NCI-H2196 (cell line): Measurements from ENCODE around the gene SDHA.
"Not testable (repeated sequence)": the region's sequence is repeated elsewhere in the genome, so short reads cannot be mapped to it uniquely, and the experiment has no call there.

Experiments
- DNase-seq: peaks from one replicate; lab custom pipeline; 2025; ENCODE audit not compliant: unreplicated experiment; lab: John Stamatoyannopoulos, UW

Gene SDHA

DNA sequence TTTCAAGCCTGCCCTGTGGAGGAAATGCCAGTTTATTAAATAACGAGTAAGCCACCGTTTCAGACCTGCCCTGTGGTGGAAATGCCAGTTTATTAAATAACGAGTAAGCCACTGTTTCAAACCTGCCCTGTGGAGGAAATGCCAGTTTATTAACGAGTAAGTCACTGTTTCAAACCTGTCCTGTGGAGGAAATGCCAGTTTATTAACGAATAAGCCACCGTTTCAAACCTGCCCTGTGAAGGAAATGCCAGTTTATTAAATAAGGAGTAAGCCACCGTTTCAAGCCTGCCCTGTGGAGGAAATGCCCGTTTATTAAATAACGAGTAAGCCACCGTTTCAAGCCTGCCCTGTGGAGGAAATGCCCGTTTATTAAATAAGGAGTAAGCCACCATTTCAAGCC lies 33.9 kb downstream of the SDHA start:
- DNase-seq = not testable (repeated sequence)

DNA sequence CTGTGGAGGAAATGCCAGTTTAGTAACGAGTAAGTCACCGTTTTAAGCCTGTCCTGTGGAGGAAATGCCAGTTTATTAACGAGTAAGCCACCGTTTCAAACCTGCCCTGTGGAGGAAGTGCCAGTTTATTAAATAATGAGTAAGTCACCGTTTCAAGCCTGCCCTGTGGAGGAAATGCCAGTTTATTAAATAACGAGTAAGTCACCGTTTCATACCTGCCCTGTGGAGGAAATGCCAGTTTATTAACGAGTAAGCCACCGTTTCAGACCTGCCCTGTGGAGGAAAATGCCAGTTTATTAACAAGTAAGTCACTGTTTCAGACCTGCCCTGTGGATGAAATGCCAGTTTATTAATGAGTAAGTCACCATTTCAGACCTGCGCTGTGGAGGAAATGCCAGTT lies 34.4 kb downstream of the SDHA start:
- DNase-seq = no peak

DNA sequence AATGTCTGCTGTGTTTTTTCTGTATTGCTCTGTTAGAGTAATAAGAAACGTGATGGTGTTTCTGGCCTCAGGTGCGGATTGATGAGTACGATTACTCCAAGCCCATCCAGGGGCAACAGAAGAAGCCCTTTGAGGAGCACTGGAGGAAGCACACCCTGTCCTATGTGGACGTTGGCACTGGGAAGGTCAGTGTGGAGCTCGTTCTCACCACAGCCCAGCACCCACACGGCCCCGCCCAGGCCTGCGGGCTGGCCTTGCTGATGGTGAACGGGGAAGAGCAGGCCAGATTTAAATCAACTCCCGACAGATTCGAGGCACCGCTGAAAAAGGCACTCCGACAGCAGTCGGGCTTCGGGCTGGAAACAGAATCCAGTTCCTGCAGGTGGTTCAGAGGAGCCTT lies 36.2 kb downstream of the SDHA start:
- not testable (repeated sequence) for DNase-seq

DNA sequence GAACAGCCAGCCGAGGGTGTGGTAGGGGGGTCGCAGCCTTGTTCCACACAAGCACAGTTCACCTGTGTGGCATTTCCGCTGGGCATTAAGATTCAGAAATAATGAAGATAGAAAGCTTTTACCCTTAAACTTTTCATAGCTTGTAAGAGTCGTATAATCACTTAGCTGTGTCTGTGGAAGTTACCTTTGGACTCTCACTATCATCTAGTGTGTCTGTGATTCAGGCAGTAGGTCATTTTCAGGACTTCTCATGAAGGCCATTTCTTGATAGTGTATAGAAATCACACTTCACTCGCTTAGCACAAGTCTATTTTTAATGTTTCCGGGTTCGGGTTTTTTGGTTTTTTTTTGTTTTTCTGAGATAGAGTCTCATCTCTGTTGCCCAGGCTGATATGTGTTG lies 37.0 kb downstream of the SDHA start:
- DNase-seq = not testable (repeated sequence)

DNA sequence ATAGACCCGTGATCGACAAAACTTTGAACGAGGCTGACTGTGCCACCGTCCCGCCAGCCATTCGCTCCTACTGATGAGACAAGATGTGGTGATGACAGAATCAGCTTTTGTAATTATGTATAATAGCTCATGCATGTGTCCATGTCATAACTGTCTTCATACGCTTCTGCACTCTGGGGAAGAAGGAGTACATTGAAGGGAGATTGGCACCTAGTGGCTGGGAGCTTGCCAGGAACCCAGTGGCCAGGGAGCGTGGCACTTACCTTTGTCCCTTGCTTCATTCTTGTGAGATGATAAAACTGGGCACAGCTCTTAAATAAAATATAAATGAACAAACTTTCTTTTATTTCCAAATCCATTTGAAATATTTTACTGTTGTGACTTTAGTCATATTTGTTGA lies 38.2 kb downstream of the SDHA start:
- not testable (repeated sequence) for DNase-seq

DNA sequence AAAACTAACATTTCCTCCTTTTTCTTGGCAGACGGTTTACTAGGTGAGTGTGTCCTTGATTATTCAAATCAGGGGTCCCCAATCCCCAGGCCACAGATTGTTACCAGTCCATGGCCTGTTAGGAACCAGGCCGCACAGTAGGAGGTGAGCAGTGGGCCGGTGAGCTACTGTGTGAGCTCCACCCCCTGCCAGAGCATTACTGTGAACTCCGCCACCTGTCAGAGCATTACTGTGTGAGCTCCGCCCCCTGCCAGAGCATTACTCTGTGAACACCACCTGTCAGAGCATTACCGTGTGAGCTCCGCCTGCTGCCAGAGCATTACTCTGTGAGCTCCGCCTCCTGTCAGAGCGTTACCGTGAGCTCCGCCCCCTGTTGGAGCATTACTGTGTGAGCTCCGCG lies 39.0 kb downstream of the SDHA start:
- DNase-seq = no peak

DNA sequence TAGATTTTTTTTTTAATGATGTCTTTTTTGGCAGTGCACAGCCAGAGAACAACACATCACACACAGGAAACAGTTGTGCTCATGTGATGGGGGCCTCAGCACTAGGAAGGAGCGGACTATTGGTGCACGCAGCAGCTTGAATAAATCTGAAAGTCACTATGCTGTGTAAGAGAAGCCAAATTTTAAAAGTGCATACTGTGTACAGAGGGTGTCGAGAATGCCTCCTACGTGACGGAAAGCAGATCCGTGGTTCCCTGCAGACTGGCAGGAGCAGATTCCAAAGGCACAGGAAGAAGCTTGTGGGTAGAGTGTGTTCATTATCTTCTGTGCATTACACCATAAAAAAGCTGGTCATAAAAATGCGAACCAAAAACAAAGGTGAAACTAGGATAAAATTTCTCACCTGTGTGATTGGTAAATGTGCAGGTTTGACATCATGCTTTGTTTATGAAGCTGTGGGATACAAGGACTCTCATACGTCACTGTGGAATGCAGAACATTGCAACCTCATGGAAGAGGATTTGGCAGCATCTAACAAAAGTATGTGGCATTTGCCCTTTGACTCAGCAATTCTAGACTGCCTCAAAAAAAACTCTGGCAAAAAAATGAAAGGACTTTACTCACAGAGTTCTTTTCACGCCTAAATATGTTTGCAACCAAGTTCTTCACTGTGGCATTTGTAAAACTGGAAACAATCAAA lies 45.3 kb downstream of the SDHA start:
- peak; percentile 21 for DNase-seq

DNA sequence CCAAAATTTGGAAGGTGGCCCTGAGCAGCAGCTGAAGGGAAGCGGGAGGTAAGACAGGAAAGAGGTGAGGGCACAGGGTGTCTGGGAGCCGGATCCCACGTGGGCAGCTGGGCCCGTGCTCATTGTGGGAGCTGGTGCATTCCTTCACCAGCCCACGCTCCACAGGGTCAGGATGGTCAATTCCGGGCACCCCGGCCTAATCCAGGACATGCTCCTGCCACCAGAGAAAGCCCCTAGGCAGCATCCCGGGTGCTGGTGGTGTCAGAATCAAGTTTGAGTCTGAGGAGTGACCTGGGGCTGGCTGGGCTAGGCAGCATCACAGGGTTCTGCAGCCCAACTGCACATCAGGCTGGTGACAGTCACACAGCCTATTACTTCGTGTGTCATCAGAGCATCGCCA lies 46.2 kb downstream of the SDHA start:
- DNase-seq = no peak

DNA sequence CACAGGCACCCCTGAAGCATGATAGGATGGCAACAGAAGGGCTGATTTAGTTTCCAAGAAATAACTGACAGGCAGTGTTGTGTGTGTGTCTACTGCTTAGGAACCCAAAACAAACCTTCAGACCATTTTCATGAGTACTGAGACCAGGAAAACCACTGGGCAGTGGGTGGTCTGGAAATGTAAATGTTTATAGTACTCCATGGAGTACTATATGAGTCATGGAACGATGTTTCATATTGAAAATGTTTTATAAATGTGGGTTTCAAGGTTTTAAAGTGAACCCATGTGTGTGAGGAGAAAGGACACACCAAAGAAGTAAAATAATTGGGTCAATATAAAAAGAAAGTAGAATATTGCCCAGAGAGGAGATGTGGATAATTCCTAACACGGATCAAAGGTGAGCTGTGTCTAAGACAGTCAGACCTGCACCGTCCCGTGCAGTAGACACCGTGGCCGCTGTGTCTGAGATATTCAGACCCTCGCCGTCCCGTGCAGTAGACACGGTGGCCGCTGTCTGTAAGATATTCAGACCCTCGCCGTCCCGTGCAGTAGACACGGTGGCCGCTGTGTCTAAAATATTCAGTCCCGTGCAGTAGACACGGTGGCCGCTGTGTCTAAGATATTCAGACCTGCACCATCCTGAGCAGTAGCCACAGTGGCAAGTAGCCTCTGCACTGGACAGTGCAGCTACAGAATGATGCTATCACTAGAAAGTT lies 48.3 kb downstream of the SDHA start:
- DNase-seq = not testable (repeated sequence)

DNA sequence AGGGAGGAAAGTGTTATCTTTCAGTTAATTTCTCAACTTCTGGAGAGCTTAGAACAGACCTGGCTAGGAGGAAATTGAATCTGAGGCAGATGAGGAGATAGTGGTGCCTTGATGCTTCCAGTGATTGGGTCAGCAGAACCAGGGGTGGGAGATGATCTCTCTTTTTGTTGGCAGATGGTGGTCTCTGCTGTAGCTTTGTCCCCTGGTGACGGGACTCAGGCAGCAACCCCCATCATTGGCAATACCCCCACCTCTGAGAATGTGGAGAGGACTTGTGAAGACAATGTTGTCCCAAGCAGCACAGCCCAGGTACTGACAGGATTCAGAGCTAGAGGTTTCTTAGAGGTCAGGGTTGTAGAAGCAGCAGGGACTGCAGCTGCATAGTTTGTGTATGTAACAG lies 49.6 kb downstream of the SDHA start:
- no peak for DNase-seq

DNA sequence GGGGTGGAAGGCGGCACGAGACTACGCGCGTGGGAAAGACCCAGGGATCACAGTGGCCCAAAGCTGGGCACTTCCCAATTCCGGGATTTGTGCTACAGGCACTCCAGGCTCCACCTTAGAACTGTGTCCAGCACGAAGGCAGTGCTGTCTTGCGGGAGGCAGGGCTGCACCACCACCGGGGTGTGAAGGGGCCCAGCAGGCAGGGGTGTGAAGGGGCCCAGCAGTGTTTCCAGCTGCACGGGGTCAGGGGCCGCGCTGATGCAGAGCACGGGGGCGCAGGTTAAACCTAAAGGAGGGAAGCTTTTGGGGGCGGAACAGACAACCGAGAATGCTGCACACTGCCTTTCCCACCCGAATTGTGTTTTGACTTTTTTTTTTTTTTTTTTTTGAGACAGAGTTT lies 52.2 kb downstream of the SDHA start:
- no peak for DNase-seq

DNA sequence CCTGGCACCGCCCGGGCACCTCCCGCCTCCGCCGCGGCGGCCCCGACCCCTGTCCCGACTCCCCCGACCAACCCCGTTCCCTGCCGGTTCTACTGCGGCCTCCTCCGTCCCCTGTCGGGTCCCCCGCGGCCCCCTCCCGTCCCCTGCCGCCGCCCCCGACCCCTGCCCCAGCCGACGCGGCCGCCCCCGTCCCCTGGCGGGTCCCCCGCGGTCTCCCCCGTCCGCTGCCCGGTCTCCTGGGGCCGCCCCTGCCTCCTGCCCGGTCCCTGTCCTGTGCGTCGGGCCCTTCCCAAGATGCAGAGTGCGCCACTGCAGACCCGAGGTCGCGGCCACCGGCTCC lies 53.7 kb downstream of the SDHA start:
- not testable (repeated sequence) for DNase-seq

DNA sequence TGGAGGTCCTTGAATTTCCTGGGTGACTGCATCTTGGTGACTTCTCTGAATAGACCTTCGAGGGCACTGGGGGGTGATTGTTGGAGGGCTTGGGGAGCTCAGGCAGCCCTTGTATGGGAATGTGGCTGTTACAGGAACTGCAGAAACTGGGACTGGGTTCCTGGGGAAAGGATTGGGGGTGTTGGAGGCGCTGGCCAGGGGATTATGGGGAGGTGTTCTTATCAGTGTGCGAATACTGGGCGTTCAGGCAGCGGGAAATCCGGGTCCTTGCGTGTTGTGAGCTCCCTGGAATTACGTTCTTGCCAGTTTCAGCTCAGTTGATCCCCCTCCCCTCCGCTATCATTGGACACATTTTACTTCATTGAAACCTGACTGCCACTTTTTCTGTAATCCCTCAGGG lies 55.0 kb downstream of the SDHA start:
- not testable (repeated sequence) for DNase-seq

DNA sequence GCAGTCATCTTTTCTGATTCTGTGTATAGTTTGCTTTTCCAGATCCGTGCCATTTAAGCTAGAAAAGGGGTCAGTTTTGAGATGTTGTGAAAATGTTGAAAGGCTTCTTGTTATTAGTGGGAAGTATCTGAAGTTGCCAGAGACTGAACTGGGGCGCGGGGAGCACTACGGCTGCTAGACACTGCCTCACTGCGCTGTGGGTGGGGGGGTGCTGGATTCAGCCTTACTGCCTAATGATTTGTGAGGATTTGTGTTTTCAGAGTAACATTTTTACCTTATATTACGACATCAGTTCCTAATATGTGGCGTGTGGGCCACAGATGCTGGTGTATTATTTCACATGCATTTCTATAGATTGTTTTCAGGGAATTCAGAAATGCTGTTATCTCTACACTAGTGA lies 55.4 kb downstream of the SDHA start:
- not testable (repeated sequence) for DNase-seq

DNA sequence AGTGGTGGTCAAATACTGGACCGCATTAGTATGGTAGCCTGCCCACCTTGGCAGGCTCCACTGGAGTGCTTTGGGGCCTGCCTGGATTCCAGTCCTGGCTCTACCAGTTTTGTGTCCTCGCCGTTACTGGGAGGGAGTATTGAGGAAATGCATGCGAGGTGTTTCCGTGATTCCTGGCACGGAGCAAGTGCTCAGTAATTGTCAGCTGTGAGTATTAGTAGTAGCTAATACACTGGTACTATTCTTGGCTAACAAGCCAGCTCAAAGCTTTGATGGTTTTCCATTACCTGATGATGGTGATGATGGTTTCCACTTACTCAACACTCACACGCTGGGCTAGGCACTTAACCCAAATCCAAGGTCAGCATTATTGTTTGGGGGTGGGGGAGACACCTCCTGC lies 56.2 kb downstream of the SDHA start:
- DNase-seq = not testable (repeated sequence)

DNA sequence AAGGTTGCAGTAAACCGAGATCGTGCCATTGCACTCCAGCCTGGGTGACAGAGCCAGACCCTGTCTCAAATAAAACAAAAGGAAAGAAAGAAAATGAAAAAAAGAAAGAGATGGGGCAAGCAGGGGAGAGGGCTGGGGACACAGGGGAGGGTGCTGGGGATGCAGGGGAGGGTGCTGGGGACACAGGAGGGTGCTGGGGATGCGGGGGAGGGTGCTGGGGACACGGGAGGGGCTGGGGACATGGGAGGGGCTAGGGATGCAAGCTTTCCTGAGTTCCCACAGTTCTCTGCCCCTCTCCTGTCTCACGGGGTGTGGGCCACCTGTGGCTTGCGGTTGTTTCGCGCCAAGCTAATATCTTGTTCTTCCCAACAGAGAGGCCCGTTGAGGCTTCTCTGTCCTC lies 60.5 kb downstream of the SDHA start:
- DNase-seq = no peak

DNA sequence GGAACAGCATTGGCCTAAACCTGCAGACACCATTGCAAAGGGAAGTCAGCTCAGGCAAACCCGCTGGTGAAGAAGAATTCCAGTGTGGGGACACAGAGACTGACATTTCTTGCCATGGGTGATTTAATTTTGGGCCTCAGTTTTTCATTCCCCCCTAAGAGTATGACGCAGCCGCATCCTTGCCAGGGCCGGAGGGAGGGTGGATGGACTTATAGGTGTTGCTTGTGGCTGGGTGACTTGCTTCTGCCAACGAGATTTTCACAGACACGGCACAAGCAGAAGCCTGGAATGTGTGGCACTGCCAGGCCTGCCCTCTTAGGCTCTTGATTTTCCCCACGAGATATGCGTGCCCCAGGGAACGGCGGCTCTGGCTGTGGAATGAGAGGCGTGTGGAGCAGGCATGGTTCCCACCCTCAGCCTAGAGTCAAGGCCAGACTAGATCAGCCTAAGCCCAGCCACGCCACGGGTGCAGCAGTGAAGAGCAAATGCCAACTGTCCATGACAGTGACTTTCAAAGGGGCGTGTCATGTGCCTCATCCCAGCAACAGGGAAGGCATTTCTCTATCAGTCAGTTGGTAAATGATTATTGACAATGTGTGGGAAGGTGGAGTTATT lies 61.0 kb downstream of the SDHA start:
- not testable (repeated sequence) for DNase-seq

DNA sequence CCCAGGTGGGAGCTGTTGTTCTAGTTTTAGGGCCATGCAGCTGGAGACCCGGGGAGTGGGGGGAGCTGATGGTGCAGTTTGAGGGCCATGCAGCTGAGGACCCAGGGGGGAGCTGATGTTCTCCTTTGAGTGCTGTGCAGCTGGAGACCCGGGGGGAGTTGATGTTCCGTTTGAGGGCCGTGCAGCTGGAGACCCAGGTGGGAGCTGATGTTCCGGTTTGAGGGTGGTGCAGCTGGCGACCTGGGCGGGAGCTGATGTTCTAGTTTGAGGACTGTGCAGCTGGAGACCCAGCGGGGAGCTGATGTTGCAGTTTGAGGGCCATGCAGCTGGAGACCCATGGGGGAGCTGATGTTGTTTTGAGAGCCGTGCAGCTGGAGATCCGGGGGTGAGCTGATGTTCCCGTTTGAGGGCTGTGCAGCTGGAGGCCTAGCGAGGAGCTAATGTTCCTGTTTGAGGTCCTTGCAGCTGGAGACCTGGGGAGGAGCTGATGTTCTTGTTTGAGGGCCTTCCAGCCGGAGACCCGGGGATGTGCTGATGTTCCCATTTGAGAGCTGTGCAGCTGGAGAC lies 68.0 kb downstream of the SDHA start:
- no peak for DNase-seq

DNA sequence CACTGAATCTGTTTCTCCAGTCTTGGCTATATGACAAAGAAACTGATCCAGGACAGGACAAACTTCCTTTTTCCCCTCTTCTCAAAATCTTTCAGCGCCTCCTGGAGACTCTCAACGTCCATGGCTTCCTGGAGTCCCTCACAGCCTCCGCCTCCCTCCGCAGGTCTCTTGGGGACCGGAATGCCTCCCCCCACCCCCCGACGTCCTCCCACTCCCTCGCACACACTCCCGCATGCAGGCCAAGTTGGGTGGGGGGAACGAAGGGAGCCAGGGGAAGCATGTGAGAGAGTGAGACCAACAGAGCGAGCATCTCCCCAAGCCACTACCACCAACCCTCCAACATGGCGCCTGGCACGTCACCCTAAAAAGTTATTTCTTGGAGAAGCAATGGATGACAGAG lies 72.1 kb downstream of the SDHA start:
- DNase-seq = not testable (repeated sequence)

DNA sequence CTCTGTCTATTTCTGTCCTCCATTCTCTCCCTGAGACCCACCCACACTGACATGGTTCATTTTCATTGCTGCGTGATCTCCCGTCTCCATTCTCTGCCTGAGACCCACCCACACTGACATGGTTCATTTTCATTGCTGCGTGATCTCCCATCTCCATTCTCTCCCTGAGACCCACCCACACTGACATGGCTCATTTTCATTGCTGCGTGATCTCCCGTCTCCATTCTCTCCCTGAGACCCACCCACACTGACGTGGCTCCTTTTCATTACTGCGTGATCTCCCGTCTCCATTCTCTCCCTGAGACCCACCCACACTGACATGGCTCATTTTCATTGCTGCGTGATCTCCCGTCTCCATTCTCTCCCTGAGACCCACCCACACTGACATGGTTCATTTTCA lies 73.2 kb downstream of the SDHA start:
- DNase-seq = not testable (repeated sequence)

DNA sequence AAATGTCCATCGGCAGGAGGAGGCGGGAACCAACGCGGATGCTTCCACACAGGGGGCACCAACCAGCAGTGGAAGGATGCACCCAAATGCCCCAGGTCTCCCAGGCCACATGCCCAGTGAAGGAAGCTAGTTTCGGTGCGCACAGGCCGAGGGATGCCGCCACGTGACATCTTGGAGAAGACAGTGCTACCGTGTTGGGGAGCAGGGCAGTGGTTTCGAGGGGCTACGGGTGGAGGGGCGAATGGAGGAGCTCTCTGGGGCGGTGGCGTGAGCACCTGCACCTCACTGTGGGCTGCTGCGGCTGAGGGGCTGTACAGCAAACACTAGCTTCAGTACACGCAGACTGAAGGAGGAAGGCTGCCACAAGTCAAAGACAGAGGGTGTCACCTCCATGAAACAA lies 76.7 kb downstream of the SDHA start:
- not testable (repeated sequence) for DNase-seq

DNA sequence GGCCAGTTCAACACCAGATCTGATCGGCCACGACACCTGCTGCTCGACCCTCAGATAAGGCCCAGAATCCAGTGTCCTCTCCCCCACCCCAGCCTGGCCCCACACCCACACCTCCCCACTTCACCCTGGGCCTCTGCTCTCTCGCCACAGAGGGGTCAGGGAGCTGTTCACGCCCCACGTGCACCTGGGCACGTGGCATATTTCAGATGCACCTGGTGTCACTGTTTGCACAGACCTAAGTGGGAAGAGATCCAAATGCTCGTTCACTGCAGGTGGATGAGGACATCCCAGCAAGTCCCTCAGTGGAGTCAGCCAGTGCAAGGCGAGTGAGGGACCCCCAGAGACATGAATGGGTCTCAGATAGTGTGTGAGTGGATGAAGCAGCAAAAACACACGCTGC lies 78.1 kb downstream of the SDHA start:
- DNase-seq = peak; percentile 40
